ENCODE results near the gene DNAAF1.
"Not testable (repeated sequence)": the region's sequence is repeated elsewhere in the genome, so short reads cannot be mapped to it uniquely, and the experiment has no call there.

DNAAF1 gene

GRCh38 chr16:84194470-84195200, 49.5 kb downstream of the DNAAF1 start:
- H3K27me3 ChIP-seq (ENCODE audit: insufficient read depth, low read length): no peaks in the 10 kb centered on the region
- no peaks in the 10 kb centered on the region for H3K9me3 ChIP-seq (ENCODE audit: insufficient read depth, low read depth, low read length)
- H3K36me3 ChIP-seq (ENCODE audit: insufficient read depth, low read depth, low read length): no peaks in the 10 kb centered on the region
- no peak overlapping the region for H3K27ac ChIP-seq (ENCODE audit: low read length)
- H3K9ac ChIP-seq (ENCODE audit: low read depth, low read length): no peak overlapping the region
- peaks cover 2% of the 10 kb centered on the region; the same call in 1 of the 2 replicates for H3K4me1 ChIP-seq (ENCODE audit: insufficient read depth, low read length)
- no peak overlapping the region for H3K4me3 ChIP-seq (ENCODE audit: low read length)

GRCh38 chr16:84195201-84196093, 50.3 kb downstream of the DNAAF1 start:
- H3K4me3 ChIP-seq (ENCODE audit: low read length): no peak overlapping the region
- H3K9ac ChIP-seq (ENCODE audit: low read depth, low read length): no peak overlapping the region
- peaks cover 2% of the 10 kb centered on the region; the same call in 1 of the 2 replicates for H3K4me1 ChIP-seq (ENCODE audit: insufficient read depth, low read length)

DNA sequence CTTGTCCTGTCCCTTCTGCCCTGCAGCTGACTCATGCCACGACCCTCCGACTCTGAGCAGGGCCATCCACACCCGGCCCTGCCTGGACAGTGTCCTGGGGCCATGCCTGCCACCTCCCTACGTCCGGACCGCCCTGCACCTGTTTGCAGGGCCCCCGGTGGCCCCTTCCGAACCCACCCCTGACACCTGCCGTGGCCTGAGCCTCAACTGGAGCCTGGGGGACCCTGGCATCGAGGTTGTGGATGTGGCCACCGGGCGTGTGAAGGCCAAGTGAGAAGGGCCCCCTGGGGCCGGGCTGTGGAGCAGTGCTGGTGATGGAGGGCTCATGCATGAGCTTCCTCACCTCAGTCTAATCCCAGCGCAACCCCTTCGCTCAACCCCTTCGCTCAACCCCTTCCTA, 51.0 kb downstream of the DNAAF1 start:
- Histone ChIP-seq H3K4me3 (ENCODE audit: low read length) (no peak overlapping the region), H3K36me3 (ENCODE audit: insufficient read depth, low read depth, low read length) (no peaks in the 10 kb centered on the region), H3K4me1 (ENCODE audit: insufficient read depth, low read length) (peaks cover 2% of the 10 kb centered on the region; the same call in 1 of the 2 replicates), H3K27ac (ENCODE audit: low read length) (no peak overlapping the region), H3K9me3 (ENCODE audit: insufficient read depth, low read depth, low read length) (no peaks in the 10 kb centered on the region), H3K27me3 (ENCODE audit: insufficient read depth, low read length) (no peaks in the 10 kb centered on the region), H3K9ac (ENCODE audit: low read depth, low read length) (no peak overlapping the region)

More at GRCh38 chr16:84195201-84196093, 50.3 kb downstream of the DNAAF1 start:
- no peak overlapping the region for H3K27ac ChIP-seq (ENCODE audit: low read length)
- H3K27me3 ChIP-seq (ENCODE audit: insufficient read depth, low read length): no peaks in the 10 kb centered on the region
- no peaks in the 10 kb centered on the region for H3K36me3 ChIP-seq (ENCODE audit: insufficient read depth, low read depth, low read length)
- H3K9me3 ChIP-seq (ENCODE audit: insufficient read depth, low read depth, low read length): no peaks in the 10 kb centered on the region

GRCh38 chr16:84196727-84197394, 51.8 kb downstream of the DNAAF1 start:
- Histone ChIP-seq H3K4me3 (ENCODE audit: low read length) (no peak overlapping the region), H3K27ac (ENCODE audit: low read length) (no peak overlapping the region), H3K9ac (ENCODE audit: low read depth, low read length) (no peak overlapping the region), H3K36me3 (ENCODE audit: insufficient read depth, low read depth, low read length) (no peaks in the 10 kb centered on the region), H3K9me3 (ENCODE audit: insufficient read depth, low read depth, low read length) (no peaks in the 10 kb centered on the region), H3K4me1 (ENCODE audit: insufficient read depth, low read length) (peaks cover 2% of the 10 kb centered on the region; the same call in 1 of the 2 replicates), H3K27me3 (ENCODE audit: insufficient read depth, low read length) (no peaks in the 10 kb centered on the region)

DNA sequence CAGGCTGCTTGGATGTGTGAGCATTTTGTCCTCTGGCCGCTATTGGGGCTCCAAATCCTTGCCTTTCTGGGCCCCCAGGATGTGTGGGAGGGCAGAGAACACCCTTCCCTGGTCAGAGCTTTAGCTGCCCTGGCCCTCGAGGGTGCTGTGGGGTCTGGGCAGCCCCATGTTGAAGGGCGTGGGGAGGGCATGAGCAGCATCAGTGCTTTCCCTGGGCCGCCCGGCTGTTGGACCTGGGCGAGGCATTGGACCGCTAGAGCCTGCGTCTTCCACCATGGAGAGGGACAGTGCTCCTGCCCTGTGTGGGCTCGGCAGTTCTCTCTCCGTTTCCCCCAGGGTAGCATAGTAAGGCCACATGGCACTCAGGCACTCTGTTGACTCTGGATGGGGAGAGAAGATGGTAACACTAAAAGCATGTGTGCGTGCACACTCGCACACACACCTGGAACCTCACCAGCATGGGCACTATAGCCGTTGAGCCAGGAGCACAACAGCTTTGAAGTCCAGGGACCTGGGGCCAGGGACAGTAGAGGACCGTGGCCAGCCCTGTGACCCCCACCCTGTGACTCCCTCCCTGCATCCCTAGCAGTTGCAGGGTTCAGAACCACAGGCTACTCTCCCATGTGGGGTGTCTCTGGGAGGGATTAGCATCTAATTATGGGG, 52.5 kb downstream of the DNAAF1 start:
- no peaks in the 10 kb centered on the region for H3K36me3 ChIP-seq (ENCODE audit: insufficient read depth, low read depth, low read length)
- no peaks in the 10 kb centered on the region for H3K27me3 ChIP-seq (ENCODE audit: insufficient read depth, low read length)
- no peak overlapping the region for H3K4me3 ChIP-seq (ENCODE audit: low read length)
- H3K27ac ChIP-seq (ENCODE audit: low read length): no peak overlapping the region
- H3K9ac ChIP-seq (ENCODE audit: low read depth, low read length): no peak overlapping the region
- peaks cover 2% of the 10 kb centered on the region; the same call in 1 of the 2 replicates for H3K4me1 ChIP-seq (ENCODE audit: insufficient read depth, low read length)
- no peaks in the 10 kb centered on the region for H3K9me3 ChIP-seq (ENCODE audit: insufficient read depth, low read depth, low read length)

DNA sequence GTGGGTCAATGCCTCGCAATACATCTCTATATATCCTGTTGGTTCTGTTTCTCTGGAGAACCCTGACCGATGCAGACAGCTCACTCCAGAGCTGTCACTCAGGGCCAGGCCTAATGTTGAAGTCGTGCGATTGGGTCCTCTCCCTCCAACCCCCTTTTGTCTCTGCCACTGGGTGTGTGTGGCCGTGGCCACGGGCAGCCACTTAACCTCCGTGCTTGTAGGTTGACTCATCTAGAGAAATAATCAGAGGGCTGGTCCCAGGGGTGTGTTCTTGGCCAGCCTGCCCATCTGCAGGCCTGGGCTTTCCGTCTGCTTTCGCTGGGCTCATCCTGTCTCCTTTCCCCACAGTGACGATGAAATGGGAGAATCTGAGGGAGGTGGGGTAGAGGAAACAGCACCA, 53.3 kb downstream of the DNAAF1 start:
- no peak overlapping the region for H3K9ac ChIP-seq (ENCODE audit: low read depth, low read length)
- no peak overlapping the region for H3K27ac ChIP-seq (ENCODE audit: low read length)
- H3K9me3 ChIP-seq (ENCODE audit: insufficient read depth, low read depth, low read length): no peaks in the 10 kb centered on the region
- H3K27me3 ChIP-seq (ENCODE audit: insufficient read depth, low read length): no peaks in the 10 kb centered on the region
- H3K36me3 ChIP-seq (ENCODE audit: insufficient read depth, low read depth, low read length): no peaks in the 10 kb centered on the region
- no peak overlapping the region for H3K4me3 ChIP-seq (ENCODE audit: low read length)
- H3K4me1 ChIP-seq (ENCODE audit: insufficient read depth, low read length): peaks cover 2% of the 10 kb centered on the region; the same call in 1 of the 2 replicates

DNA sequence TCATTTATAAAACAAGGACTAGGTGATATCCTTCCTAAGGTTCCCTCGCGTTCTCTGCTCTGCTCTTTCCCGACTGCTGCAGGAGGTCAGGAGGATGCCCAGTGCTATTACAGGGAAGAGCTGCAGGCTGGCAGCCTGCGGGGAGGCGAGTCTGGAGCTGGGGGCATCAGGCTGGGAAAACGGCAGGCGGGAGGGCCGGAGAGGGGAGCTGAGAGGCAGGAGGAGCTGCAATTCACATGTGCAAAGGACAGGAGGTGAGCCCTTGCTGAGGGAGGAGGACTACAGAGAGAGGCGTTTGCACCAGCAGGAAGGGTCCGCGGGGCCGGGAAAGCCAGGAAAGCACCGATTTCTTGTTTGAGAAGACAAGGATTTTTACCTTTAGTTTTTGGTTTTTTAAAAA, 54.0 kb downstream of the DNAAF1 start:
- Histone ChIP-seq H3K4me1 (ENCODE audit: insufficient read depth, low read length) (peaks cover 2% of the 10 kb centered on the region; the same call in 1 of the 2 replicates), H3K9ac (ENCODE audit: low read depth, low read length) (no peak overlapping the region), H3K27me3 (ENCODE audit: insufficient read depth, low read length) (no peaks in the 10 kb centered on the region), H3K27ac (ENCODE audit: low read length) (no peak overlapping the region), H3K36me3 (ENCODE audit: insufficient read depth, low read depth, low read length) (no peaks in the 10 kb centered on the region), H3K9me3 (ENCODE audit: insufficient read depth, low read depth, low read length) (no peaks in the 10 kb centered on the region), H3K4me3 (ENCODE audit: low read length) (no peak overlapping the region)

DNA sequence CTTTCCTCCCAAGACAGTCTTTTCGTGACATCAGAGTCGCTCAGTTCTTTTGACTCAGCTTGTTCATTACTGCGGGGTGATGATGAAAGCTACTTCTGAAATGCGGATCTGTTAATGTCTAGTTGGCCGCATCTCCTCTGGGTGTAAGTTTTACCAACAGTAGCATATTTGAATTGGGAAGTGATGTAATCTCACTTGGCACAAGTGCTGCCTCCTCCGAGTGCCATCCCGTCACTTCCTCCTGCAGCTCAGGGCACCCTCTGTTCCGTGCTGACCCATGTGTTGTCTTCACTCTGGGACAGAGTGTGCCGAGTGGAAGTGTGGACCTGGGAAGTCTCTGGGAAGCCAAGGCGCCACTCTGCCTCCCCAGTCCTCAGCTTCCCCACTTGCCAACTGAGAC, 54.8 kb downstream of the DNAAF1 start:
- Histone ChIP-seq H3K27ac (ENCODE audit: low read length) (no peak overlapping the region), H3K4me1 (ENCODE audit: insufficient read depth, low read length) (peaks cover 2% of the 10 kb centered on the region; the same call in 1 of the 2 replicates), H3K9me3 (ENCODE audit: insufficient read depth, low read depth, low read length) (no peaks in the 10 kb centered on the region), H3K36me3 (ENCODE audit: insufficient read depth, low read depth, low read length) (no peaks in the 10 kb centered on the region), H3K9ac (ENCODE audit: low read depth, low read length) (no peak overlapping the region), H3K27me3 (ENCODE audit: insufficient read depth, low read length) (no peaks in the 10 kb centered on the region), H3K4me3 (ENCODE audit: low read length) (no peak overlapping the region)

- H3K36me3 ChIP-seq (ENCODE audit: insufficient read depth, low read depth, low read length); H3K9ac ChIP-seq (ENCODE audit: low read depth, low read length); H3K4me3 ChIP-seq (ENCODE audit: low read length); H3K27ac ChIP-seq (ENCODE audit: low read length); H3K27me3 ChIP-seq (ENCODE audit: insufficient read depth, low read length); H3K9me3 ChIP-seq (ENCODE audit: insufficient read depth, low read depth, low read length); H3K4me1 ChIP-seq (ENCODE audit: insufficient read depth, low read length): not testable (repeated sequence)
These were observed 59.4 kb downstream of the DNAAF1 start for GRCh38 chr16:84204551-84204950.

DNA sequence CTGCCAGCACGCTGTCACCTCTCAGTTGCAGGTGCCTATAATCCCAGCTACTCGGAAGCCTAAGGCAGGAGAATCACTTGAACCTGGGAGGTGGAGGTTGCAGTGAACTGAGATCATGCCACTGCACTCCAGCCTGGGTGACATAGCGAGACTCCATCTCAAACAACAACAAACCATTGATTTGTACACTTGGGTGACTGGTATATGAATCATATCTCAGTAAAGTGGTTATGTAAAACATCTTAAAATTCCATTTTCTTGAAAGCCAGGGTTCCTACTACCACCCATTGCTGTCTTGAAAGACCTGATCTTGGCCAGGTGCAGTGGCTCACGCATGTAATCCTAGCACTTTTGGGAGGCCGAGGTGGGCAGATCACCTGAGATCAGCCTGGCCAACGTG, 60.0 kb downstream of the DNAAF1 start:
- H3K27me3 ChIP-seq (ENCODE audit: insufficient read depth, low read length); H3K9me3 ChIP-seq (ENCODE audit: insufficient read depth, low read depth, low read length); H3K4me1 ChIP-seq (ENCODE audit: insufficient read depth, low read length); H3K9ac ChIP-seq (ENCODE audit: low read depth, low read length); H3K27ac ChIP-seq (ENCODE audit: low read length); H3K4me3 ChIP-seq (ENCODE audit: low read length); H3K36me3 ChIP-seq (ENCODE audit: insufficient read depth, low read depth, low read length): not testable (repeated sequence)

- Histone ChIP-seq H3K9ac (ENCODE audit: low read depth, low read length) (no peak overlapping the region), H3K4me3 (ENCODE audit: low read length) (no peak overlapping the region), H3K9me3 (ENCODE audit: insufficient read depth, low read depth, low read length) (no peaks in the 10 kb centered on the region), H3K27me3 (ENCODE audit: insufficient read depth, low read length) (no peaks in the 10 kb centered on the region), H3K27ac (ENCODE audit: low read length) (no peak overlapping the region), H3K4me1 (ENCODE audit: insufficient read depth, low read length) (peaks cover 5% of the 10 kb centered on the region; the same call in 1 of the 2 replicates), H3K36me3 (ENCODE audit: insufficient read depth, low read depth, low read length) (no peaks in the 10 kb centered on the region)
These were observed 61.0 kb downstream of the DNAAF1 start for GRCh38 chr16:84205976-84206691.

Measured in iPS-20b (cell line).